Measurements from ENCODE around the gene ATP2A1. TPM values are rescaled to one million over a fixed set of nuclear protein-coding genes. Genes with fewer than 3 reads are reported as not detected.

ATP2A1 gene
- total RNA-seq, 1 experiment from 2014 or later, result 2.9 TPM

DNA sequence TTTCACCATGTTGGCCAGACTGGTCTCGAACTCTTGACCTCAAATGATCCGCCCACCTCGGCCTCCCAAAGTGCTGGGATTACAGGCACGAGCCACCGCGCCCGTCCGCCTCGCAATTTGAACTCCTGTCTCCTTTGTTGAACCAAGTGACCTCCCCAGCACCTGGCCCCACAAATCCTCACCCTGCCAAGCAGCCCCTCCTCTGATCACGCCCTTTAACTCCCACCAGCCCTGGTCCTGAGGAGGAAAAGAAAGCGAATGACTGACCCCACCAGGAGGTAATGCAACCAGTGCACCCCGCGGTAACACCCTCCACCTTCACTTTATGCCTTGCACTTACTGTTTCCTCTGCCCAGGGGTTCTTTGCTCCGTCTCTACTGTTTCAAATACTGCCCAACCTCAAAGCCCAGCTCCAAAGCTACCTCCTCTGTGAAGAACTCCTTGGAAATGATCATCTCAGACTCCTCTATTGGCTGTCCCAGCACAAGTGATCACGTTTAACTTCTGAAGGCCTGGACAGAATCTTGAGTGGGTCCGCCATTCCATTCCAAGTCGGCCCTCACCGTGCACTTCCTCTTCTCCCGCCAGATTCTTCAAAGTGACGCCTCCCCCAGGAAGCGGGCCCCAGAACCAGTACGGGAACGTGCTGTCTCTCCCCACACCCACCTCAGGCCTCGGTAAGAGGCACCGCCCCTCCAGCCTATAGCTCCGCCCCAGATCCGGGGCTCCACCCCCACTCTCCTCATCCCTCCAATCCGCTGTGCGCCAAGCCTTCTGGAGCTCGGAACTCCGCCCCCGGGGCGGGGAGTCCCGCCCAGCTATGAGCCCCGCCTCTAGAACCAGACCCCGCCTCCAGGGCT is 57.9 kb downstream of the ATP2A1 start:
- no peaks in the 10 kb centered on the region for H3K27me3 ChIP-seq (ENCODE audit: control insufficient read depth, insufficient read depth, low read length)
- TF ChIP-seq, protein P1, sequence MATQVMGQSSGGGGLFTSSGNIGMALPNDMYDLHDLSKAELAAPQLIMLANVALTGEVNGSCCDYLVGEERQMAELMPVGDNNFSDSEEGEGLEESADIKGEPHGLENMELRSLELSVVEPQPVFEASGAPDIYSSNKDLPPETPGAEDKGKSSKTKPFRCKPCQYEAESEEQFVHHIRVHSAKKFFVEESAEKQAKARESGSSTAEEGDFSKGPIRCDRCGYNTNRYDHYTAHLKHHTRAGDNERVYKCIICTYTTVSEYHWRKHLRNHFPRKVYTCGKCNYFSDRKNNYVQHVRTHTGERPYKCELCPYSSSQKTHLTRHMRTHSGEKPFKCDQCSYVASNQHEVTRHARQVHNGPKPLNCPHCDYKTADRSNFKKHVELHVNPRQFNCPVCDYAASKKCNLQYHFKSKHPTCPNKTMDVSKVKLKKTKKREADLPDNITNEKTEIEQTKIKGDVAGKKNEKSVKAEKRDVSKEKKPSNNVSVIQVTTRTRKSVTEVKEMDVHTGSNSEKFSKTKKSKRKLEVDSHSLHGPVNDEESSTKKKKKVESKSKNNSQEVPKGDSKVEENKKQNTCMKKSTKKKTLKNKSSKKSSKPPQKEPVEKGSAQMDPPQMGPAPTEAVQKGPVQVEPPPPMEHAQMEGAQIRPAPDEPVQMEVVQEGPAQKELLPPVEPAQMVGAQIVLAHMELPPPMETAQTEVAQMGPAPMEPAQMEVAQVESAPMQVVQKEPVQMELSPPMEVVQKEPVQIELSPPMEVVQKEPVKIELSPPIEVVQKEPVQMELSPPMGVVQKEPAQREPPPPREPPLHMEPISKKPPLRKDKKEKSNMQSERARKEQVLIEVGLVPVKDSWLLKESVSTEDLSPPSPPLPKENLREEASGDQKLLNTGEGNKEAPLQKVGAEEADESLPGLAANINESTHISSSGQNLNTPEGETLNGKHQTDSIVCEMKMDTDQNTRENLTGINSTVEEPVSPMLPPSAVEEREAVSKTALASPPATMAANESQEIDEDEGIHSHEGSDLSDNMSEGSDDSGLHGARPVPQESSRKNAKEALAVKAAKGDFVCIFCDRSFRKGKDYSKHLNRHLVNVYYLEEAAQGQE (IDR thresholded peaks at IDR 0.05; ENCODE audit: insufficient read depth in 1 of 2, low read depth in 2 of 2, low read length in 1 of 2), result no peak
- no peak for TF ChIP-seq POLR2AphosphoS5 (IDR thresholded peaks at IDR 0.05; ENCODE audit: low read depth, low read length)
- no peak for TF ChIP-seq TCF7L2 (IDR thresholded peaks at IDR 0.05; ENCODE audit: low read depth, low read length)
- TF ChIP-seq SIN3A (IDR thresholded peaks at IDR 0.05; ENCODE audit: borderline replicate concordance, insufficient read depth, low read depth, low read length), result no peak
- TF ChIP-seq, protein P2, sequence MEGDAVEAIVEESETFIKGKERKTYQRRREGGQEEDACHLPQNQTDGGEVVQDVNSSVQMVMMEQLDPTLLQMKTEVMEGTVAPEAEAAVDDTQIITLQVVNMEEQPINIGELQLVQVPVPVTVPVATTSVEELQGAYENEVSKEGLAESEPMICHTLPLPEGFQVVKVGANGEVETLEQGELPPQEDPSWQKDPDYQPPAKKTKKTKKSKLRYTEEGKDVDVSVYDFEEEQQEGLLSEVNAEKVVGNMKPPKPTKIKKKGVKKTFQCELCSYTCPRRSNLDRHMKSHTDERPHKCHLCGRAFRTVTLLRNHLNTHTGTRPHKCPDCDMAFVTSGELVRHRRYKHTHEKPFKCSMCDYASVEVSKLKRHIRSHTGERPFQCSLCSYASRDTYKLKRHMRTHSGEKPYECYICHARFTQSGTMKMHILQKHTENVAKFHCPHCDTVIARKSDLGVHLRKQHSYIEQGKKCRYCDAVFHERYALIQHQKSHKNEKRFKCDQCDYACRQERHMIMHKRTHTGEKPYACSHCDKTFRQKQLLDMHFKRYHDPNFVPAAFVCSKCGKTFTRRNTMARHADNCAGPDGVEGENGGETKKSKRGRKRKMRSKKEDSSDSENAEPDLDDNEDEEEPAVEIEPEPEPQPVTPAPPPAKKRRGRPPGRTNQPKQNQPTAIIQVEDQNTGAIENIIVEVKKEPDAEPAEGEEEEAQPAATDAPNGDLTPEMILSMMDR (IDR thresholded peaks at IDR 0.05), result no peak
- no peak overlapping the region for H3K27ac ChIP-seq (ENCODE audit: low read length)
- H3K4me1 ChIP-seq (ENCODE audit: control insufficient read depth, insufficient read depth, low read length), result no peaks in the 10 kb centered on the region
- in situ Hi-C loops (cut with HindIII; ENCODE audit: low pct_unique_long_range_greater_than_20kb, low sequenced_read_pairs), result no loop called here
- POLR2A ChIA-PET, result interaction anchor here (0.6 kb wide), 1 partner anchor 26 kb away, joined by 14 read pairs; no protein-coding TSS in a partner anchor
- peak overlapping the region in 1 of 2 experiments; percentile 23; a peak in 2 of 4 replicates for H3K4me3 ChIP-seq (ENCODE audit: low read depth in 2 of 2, low read length in 2 of 2)
- no TSS peak for BruUV-seq (replicated peaks)
- peak; percentile 85 for ATAC-seq
- H3K9me3 ChIP-seq (ENCODE audit: control insufficient read depth, insufficient read depth, low read depth, low read length), result no peaks in the 10 kb centered on the region
- no peaks in the 10 kb centered on the region for H3K36me3 ChIP-seq (ENCODE audit: control insufficient read depth, insufficient read depth, low read length)
- CTCF ChIA-PET, result interaction anchor here (0.6 to 1.0 kb wide), 4 partner anchors 9 to 63 kb away, joined by 3 to 6 read pairs (median 3); no protein-coding TSS in a partner anchor
- DNase-seq (ENCODE audit: low read depth, low spot score), result no peak
- intact Hi-C loops (cut with micrococcal nuclease; ENCODE audit: unreplicated experiment), result no loop called here

DNA sequence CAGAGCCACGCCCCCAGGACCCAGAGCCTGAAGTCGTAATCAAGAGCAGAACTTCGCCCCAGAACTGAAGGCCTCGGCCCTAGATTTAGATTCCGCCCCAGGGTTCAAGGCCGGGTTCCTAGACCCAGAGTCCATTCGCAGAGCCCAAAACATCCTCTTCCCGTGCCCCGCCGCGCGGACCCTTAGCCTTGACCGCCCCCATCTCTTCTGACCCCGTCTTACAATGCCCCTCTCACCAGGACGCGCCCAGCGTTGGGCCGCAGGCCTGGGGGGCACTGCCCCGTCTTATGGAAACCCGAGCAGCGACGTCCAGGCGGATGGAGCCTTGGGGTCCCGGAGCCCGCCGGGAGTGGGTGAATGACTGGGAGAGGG is 58.5 kb downstream of the ATP2A1 start:
- ChIA-PET POLR2A (no interaction called here), CTCF (interaction anchor here (0.6 to 1.0 kb wide), 3 partner anchors 8 to 61 kb away, joined by 3 to 6 read pairs (median 3); no protein-coding TSS in a partner anchor)
- no TSS peak for BruUV-seq (replicated peaks)
- H3K27ac ChIP-seq (ENCODE audit: low read length), result no peak overlapping the region
- H3K4me1 ChIP-seq (ENCODE audit: control insufficient read depth, insufficient read depth, low read length), result no peaks in the 10 kb centered on the region
- no peaks in the 10 kb centered on the region for H3K27me3 ChIP-seq (ENCODE audit: control insufficient read depth, insufficient read depth, low read length)
- TF ChIP-seq TCF7L2 (IDR thresholded peaks at IDR 0.05; ENCODE audit: low read depth, low read length), result no peak
- no peak for TF ChIP-seq POLR2AphosphoS5 (IDR thresholded peaks at IDR 0.05; ENCODE audit: low read depth, low read length)
- TF ChIP-seq, protein P1 (IDR thresholded peaks at IDR 0.05; ENCODE audit: insufficient read depth in 1 of 2, low read depth in 2 of 2, low read length in 1 of 2), result no peak
- TF ChIP-seq, protein P2 (IDR thresholded peaks at IDR 0.05), result no peak
- TF ChIP-seq SIN3A (IDR thresholded peaks at IDR 0.05; ENCODE audit: borderline replicate concordance, insufficient read depth, low read depth, low read length), result no peak
- ATAC-seq (no peak), DNase-seq (ENCODE audit: low read depth, low spot score) (no peak)
- H3K9me3 ChIP-seq (ENCODE audit: control insufficient read depth, insufficient read depth, low read depth, low read length), result no peaks in the 10 kb centered on the region
- intact Hi-C loops (cut with micrococcal nuclease; ENCODE audit: unreplicated experiment), result no loop called here
- no peak overlapping the region for H3K4me3 ChIP-seq (ENCODE audit: low read depth in 2 of 2, low read length in 2 of 2)
- in situ Hi-C loops (cut with HindIII; ENCODE audit: low pct_unique_long_range_greater_than_20kb, low sequenced_read_pairs), result no loop called here
- H3K36me3 ChIP-seq (ENCODE audit: control insufficient read depth, insufficient read depth, low read length), result no peaks in the 10 kb centered on the region

All from Panc1 (cell line).